Activated CD4-positive, alpha-beta T cell treated with anti-CD3 and anti-CD28 coated beads, Interleukin-2, amount 50 U/mL, for 1 hour (primary cell): Measurements from ENCODE around the gene TP53.

Experiments
- DNase-seq: peaks from one replicate; pipeline ENCODE4 v3.0.0-alpha.2; 2020

TP53 gene

DNA sequence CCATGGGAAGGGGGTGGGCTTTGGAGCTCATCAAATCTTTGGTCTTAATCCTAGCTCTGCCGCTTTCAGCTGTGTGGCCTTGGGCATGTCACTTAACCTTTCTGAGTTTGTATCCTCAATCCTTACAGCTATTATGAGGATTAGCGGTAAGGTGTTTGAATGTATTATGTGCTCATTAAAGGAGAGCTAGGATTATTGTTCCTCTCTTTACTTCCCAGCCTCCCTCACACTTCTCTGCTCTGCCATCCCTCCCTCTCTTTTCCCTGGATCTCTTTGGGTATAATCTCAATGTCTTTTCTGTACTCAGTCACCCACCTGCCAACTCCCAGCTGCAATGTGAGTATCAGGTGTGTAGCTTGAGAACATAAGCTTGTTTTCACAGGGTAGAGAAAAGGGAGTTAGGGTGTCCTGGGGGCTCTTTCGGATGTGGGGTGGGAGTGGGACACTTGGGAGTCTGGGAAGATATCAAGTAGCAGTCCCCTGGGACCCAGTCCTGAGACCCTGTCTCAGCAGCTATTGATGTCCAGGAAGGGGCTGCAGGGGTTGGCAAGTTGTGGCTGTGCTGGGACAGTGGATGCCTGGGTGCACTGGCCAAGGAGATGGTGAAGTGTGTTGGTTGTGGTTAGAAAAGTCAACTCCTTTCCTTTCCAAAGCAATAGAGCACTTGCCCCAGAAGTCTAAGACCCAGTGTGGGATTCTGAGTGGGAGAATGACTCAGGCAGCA is 19.5 kb upstream of the TP53 start:
- no peak for DNase-seq

DNA sequence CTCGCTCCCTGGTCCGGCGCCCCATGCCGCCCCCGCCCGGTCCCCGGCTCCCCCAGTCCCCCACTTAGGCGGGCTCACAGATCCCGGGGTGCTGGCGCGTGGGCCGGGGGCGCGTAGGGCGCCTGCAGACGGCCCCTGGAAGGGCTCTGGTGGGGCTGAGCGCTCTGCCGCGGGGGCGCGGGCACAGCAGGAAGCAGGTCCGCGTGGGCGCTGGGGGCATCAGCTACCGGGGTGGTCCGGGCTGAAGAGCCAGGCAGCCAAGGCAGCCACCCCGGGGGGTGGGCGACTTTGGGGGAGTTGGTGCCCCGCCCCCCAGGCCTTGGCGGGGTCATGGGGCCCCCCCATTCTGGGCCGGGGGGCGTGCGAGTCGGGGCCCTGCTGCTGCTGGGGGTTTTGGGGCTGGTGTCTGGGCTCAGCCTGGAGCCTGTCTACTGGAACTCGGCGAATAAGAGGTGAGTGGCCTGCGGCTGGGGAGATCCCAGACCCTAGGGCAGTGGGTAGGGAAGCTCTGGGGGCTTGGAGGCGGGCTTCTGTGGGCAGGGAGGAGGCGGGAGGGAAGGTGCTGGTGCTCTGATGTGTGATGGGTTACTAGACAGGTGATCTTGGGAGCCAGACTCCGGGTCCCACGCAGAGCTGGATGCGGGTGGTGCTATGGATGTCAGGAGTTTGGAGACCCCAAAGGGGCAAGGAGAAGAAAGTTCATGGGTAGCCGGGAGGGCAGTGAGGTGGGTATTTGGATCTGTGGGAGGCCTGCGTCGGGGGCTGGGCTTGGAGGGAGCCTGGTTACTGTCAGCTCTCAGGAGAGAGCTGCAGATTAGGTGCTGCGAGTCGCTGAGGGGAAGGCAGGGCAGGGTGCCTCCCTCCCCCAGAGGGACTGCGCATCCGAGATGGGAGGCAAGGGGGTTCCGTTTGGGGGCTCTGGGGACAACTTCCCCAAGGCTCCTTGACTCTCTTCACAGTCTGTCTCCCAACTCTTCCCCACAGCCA is 18.3 kb upstream of the TP53 start:
- no peak for DNase-seq

DNA sequence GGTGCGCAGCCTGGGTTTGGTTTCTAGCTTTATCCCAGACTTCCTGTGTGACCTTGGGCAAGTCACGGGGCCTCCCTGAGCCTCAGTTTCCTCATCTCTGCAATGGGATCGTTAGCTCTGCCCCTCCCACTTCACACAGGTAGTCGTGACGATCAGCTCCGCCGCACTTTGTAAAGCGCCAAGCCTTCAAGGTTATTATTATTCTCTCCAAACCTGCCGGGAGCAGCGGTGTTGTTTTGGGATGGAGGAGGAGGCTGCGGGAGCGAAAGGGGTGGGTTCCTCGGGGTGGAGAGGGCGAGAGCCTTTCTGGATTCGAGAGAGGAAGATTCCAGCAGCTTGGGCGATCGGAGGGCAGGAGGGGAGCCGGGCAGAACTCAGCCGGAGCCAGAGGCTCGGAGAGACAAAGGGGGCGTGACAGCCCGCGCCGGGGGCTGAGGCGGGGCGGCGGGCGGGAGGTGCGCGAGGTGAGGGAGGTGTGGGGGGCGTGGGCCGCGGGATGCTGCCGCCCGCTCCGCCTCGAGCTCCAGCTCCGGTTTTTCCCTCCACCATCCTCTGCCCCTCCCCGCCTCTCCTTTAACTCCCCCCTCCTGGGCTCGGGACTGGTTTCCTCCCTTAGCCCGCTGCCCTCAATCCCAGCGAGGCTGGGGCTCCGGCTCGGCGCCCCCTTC is 17.4 kb upstream of the TP53 start, which contains the start of gene EFNB3:
TSS of gene EFNB3 (plus strand) at position 602 of the 668 bp plus-strand sequence. CDS start 397 bp downstream, outside the sequence.
- no peak for DNase-seq

DNA sequence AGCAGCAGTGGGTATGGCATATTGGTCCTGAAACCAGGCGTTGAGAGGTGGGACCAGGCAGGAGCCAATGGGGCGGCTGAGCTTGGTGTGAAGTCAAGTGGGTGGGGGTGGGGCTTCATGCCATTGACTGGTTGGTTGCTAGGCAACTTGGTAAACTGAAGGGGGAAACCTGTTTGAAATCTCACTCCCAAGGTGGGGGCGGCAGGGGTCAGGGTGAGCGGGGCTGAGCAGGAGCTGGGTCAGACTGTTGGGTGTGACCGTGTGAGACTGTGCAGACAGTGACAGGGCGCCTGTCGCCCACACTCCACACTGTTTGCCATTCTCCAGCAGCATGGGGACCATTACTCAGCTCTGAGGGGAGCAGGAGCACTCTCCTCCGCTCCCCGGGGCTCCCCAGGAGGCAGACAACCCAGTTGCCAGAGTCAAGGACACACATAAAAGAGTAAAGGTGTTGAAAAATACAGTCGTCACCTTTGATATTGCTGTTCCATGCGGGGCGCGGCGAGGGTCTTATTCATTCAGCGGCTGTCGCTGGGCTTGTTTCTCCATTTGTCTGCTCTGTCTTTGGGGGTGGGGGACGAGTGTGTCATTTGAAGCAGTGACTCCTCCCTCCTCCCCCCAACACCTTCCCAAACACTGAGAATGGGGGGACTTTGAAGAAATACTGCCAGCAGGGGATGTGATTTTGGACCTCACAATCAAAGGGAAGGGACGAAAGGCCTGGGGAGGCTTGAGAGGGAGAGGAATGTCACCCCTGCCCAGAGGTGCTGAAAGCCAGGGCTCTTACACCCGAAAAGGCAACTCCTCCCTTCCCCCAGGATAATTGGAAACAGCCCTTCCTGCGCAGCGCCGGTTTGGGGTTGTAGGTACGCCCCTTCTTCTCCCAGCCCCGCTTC is 16.5 kb upstream of the TP53 start:
- DNase-seq: no peak

DNA sequence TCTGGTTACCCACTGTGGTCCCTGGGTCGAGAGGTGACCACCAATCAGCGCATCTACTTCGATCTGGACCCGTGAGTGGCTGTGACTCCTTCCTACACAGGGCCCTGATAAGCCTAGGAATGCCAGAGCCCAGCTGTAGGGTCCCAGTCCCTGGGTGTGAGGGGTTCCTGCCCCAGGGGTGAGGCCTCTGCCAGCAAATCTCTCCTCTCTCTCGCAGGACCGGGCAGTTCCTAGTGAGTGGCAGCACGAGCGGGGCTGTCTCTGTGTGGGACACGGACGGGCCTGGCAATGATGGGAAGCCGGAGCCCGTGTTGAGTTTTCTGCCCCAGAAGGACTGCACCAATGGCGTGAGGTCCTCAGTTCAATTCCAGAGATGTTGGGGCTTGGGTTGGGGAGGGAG is 15.5 kb upstream of the TP53 start:
- DNase-seq: no peak

DNA sequence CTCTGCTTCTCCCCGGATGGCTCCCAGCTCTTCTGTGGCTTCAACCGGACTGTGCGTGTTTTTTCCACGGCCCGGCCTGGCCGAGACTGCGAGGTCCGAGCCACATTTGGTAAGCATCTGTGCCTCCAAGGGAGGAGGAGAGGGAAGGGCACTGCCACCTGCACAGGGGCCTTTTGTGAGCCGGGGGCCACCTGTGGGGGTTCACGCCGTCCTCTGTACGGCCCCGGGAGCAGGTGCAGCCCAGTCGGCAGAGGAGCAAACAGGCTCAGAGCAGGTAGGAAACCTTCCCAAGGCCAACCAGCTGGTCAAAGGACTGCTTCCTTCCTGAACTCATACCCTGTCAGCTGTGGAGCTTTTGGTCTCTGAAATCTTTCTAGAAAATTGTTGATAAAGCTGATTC is 14.4 kb upstream of the TP53 start:
- no peak for DNase-seq

DNA sequence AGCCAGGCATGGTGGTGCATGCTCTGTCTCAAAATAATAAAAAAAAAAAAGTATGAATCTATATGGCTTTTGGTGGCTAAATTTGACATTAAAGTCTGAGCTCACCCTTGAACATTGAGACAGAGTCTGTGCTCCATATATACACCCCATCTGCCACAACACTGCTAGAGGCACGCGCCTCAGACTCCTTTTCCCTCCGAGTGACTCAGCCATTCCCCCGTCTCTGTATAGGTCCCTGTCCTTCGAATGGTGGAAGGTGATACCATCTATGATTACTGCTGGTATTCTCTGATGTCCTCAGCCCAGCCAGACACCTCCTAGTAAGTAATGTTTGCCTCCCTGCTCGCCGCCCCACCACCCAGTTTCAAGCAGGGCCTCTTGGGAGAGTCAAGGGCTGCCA is 13.2 kb upstream of the TP53 start:
- no peak for DNase-seq

DNA sequence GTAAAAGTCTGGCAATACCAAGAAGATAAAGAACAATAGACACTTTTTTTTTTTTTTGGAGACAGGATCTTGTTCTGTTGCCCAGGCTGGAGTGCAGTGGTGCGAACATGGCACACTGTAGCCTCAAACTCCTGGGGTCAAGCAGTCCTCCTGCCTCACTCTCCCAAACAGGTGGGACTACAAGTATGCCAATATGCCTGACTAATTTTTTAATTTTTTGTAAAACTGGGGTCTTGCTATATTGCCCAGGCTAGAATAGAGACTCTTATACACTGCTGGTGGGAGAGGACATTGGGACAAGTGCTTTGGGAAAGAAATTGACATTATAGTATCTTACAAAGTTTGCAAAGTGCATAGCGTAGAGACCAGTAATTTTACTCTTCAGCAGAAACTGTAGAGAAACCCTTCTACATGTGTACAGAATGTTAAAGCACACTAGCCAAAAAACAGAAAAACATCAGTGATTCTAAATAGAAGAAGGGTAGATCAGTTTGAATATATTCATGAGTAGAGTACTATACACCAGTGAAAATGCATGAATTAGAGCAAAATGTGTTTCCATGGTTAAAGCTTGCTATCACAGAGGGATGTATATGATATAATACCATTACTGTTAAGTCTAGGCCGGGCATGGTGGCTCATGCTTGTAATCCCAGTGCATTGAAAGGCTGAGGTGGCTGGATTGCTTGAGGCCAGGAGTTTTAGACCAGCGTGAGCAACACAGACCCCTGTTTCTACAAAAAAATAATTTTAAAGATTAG is 10.7 kb upstream of the TP53 start:
- no peak for DNase-seq

DNA sequence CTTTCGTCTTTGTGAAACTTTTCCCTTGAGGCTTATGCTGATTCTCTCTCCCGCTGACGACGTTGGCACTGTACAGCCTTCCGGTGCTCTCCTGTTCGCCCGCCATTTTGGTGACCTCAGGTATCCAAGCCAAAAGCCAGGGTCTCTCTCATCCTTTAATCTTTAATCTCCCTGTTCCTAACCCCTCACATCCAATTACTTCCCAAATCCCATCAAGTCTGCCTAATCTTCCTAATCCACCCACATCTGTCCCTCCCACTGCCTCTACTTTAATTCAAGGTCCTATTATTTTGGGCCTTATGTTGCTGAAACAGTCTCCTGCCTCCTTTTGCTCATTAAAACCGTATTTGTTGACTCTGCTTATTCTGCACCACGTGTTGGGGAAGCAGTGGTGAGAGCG is 8.3 kb upstream of the TP53 start:
- DNase-seq: no peak

DNA sequence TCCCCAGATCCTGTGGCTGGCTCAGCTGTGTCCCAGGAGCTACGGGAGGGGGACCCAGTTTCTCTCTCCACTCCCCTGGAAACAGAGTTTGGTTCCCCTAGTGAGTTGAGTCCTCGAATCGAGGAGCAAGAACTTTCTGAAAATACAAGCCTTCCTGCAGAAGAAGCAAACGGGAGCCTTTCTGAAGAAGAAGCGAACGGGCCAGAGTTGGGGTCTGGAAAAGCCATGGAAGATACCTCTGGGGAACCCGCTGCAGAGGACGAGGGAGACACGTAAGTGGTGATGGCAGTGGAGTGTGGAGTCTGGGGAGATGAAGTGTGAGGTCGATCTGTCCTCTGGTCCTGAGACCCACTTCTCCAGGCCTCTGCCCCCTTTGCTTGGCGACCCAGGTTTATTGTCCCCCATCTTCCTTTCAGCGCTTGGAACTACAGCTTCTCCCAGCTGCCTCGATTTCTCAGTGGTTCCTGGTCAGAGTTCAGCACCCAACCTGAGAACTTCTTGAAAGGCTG is 1.6 kb upstream of the TP53 start:
- DNase-seq: no peak

DNA sequence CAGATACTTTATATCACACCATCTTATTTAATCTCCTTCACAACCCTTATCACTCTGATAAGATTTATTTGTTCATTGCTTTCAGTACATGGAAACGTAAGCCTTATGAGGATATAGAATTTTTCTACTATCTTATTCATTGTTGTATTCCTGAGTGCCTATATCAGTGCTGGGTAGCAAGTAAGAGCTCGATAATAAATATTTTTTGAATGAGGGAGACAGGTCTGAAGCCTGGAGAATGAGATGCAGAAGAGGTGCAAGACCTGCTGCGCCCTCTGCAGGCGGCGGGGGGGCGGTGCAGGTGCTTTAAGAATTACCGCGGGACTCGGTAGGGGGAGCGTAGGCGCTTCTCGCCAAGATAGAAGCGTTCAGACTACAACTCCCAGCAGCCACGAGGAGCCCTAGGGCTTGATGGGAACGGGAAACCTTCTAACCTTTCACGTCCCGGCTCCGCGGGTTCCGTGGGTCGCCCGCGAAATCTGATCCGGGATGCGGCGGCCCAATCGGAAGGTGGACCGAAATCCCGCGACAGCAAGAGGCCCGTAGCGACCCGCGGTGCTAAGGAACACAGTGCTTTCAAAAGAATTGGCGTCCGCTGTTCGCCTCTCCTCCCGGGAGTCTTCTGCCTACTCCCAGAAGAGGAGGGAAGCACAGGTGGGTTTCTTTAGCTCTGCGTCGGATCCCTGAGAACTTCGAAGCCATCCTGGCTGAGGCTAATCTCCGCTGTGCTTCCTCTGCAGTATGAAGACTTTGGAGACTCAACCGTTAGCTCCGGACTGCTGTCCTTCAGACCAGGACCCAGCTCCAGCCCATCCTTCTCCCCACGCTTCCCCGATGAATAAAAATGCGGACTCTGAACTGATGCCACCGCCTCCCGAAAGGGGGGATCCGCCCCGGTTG is 868 bp upstream of the TP53 start, which contains the start of gene WRAP53:
TSS of gene WRAP53 (plus strand) at position 570 of the 900 bp plus-strand sequence. CDS start at position 742, 172 bp downstream.
- peak; percentile 95 for DNase-seq

DNA sequence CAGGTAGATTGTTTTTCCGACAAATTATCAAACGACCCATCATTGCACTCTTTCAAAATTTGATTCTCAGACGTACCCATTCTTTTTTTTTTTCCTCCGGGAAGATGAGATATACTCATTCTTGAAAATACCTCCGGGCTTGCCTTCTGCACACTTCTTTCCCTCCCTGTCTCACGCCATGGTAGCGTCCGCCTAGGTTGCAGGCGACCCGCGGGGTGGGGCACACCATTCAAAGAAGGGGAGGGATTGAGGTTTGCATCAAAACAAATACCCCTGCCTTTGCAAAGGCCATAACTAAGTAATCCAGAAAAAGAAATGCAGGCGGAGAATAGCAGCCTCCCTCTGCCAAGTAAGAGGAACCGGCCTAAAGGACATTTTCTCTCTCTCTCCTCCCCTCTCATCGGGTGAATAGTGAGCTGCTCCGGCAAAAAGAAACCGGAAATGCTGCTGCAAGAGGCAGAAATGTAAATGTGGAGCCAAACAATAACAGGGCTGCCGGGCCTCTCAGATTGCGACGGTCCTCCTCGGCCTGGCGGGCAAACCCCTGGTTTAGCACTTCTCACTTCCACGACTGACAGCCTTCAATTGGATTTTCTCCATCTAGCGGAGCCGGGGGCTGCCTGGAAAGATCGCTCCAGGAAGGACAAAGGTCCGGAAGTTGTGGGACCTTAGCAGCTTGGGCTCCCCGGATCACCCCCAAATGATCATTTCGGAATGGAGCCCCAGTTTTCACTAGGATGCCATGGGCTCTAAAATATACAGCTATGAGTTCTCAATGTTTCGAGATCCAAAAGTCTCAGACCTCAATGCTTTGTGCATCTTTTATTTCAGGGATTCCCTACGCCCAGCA is 843 bp downstream of the TP53 start:
- peak; percentile 74 for DNase-seq

DNA sequence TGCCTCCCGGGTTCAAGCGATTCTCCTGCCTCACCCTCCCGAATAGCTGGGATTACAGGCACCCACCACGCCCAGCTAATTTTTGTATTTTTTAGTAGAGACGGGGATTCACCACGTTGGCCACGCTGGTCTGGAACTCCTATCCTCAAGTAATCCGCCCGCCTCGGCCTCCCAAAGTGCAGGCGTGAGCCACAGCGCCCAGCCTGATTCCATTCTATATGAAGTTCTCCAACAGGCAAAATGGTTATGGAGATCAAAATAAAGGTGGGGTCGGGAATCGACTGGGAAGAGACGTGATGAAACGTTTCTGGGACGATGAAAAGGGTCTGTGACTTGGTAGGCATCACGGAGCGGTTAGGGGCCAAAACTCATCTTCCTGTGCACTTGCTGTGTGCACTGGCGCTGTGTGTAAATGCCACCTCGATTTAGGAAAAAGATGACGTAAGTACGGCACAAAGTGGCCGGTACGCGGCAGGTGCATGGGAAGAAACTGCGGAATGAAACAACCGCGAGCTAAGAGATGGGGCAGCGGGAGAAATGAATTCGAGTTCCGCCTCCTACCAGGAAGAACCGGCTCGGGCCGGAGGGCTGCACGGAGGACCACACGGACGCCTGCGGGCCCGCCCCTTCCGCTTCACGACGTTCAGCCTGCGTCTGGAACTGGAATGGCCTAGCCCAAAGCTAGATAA is 1.6 kb downstream of the TP53 start:
- DNase-seq: peak; percentile 86

DNA sequence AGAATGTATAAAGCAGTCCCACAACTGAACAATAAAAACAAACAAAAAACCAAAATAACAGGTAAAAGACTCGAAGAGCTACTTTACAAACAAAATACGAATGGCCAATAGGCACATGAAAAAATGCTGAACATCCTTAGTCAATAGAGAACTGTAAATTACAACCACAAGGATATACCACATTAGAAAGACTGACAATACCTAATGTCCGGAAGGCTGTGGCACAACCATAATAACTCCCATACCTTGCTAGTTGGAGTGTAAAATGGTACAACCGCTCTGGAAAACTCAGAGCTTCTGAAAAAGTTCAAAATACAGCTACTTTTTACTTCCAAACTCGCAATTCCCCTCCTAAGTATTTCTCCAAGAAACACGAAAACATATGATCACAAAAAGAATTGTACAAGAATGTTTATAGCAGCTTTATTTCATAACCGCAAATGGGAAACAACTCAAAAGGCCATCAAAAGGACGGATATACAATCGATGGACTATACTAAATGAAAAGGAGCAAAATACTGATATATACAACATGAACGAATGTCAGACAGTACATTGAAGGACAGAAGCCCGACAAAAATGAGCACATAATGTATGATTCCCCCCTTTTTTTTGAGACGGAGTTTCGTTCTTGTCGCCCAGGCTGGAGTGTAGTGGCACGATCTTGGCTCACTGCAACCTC is 2.3 kb downstream of the TP53 start:
- DNase-seq: no peak

DNA sequence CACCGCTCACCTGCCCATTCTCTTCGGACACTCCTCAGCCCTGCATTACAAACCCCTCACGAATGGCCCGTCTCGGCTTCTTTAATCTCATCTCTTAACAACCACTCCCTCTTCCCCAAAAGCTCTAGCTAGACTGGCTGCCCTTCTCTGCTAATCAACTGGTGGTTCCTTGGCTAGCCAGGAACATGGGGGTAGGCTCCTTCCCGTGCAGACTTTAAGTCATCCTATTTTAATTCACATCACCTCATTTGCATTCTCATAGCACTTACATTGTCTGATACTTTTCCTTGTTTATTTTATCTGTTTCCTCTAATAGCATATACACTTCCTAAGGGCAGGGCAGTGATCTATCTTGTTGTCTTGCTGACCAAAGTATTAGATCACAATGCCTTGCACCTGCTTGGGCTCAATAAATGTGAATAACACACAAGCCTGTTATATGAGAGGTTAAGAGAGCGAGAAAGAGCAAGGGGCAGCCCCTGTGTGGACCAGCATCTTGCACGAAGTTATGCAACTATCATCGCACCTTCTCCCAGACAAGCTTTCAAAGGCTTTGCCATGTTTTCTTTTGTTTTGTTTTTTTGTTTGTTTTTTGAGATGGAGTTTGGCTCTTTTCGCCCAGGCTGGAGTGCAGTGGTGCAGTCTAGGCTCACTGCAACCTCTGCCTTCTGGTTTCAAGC is 9.8 kb downstream of the TP53 start:
- no peak for DNase-seq

DNA sequence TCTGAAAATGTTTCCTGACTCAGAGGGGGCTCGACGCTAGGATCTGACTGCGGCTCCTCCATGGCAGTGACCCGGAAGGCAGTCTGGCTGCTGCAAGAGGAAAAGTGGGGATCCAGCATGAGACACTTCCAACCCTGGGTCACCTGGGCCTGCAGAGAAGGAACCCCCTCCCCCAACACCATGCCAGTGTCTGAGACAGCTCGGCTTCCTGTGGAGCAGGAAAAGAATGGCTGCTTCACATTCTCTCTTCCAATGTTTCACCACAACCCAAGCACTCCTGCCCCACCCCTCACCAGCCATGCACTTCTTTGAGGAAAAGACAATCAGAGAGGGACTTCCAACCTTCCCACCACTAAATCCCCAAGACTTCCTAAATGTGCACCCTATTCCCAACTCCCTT is 10.8 kb downstream of the TP53 start:
- DNase-seq: no peak

DNA sequence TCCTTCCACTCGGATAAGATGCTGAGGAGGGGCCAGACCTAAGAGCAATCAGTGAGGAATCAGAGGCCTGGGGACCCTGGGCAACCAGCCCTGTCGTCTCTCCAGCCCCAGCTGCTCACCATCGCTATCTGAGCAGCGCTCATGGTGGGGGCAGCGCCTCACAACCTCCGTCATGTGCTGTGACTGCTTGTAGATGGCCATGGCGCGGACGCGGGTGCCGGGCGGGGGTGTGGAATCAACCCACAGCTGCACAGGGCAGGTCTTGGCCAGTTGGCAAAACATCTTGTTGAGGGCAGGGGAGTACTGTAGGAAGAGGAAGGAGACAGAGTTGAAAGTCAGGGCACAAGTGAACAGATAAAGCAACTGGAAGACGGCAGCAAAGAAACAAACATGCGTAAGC is 12.4 kb downstream of the TP53 start:
- no peak for DNase-seq
